CD14-positive monocyte (primary cell): ENCODE measurements around the gene TBC1D2. TPM values are rescaled to one million over a fixed set of nuclear protein-coding genes. Genes with fewer than 3 reads are reported as not detected.
A peak's percentile ranks its signal among the peaks of the same experiment; 100 is the strongest.

Source experiments
- DNase-seq, 3 donors: peaks; one replicate each; pipeline ENCODE4 v3.0.0-alpha.2; 2011 to 2022
- H2AFZ ChIP-seq: 2 replicates; pipeline ENCODE4 v1.6.0; 2012; ENCODE audit warnings: mild to moderate bottlenecking, low read depth, low read length, inconsistent platforms; ENCODE audit not compliant: insufficient read depth, poor library complexity, severe bottlenecking
- H3K27ac ChIP-seq, 2 donors: 1 replicate in 1 of 2; 2 replicates in 1 of 2; pipeline ENCODE4 v1.5.1; 2012 to 2013; ENCODE audit warnings: low read length in 2 of 2, control low read depth in 1 of 2, inconsistent platforms in 1 of 2, low read depth in 1 of 2, mild to moderate bottlenecking in 1 of 2
- H3K27me3 ChIP-seq, 2 donors: one replicate each; pipeline versions ENCODE4 v1.6.0 to v1.6.1; 2011 to 2013; ENCODE audit warnings: low read length in 2 of 2; ENCODE audit not compliant: control insufficient read depth in 2 of 2, insufficient read depth in 2 of 2
- H3K36me3 ChIP-seq, 2 donors: replicated peaks in 1 of 2; 1 replicate in 1 of 2; 2 replicates in 1 of 2; pipeline versions ENCODE4 v1.5.1 to v1.6.1; 2012 to 2013; ENCODE audit warnings: low read length in 2 of 2, control low read depth in 1 of 2, inconsistent platforms in 1 of 2, mild to moderate bottlenecking in 1 of 2; ENCODE audit not compliant: insufficient read depth in 2 of 2, control insufficient read depth in 1 of 2
- H3K4me1 ChIP-seq, 2 donors: 1 replicate in 1 of 2; 2 replicates in 1 of 2; pipeline versions ENCODE4 v1.5.1 to v1.6.1; 2012 to 2013; ENCODE audit warnings: low read length in 2 of 2, control low read depth in 1 of 2, inconsistent platforms in 1 of 2, mild to moderate bottlenecking in 1 of 2, moderate library complexity in 1 of 2; ENCODE audit not compliant: insufficient read depth in 2 of 2, control insufficient read depth in 1 of 2
- H3K4me2 ChIP-seq: replicated peaks from 2 replicates; pipeline ENCODE3; 2012; ENCODE audit warnings: low read length, moderate library complexity, mild to moderate bottlenecking; ENCODE audit not compliant: poor library complexity, severe bottlenecking; ENCODE audit errors: extremely low read depth
- H3K4me3 ChIP-seq, 3 experiments: fragments of 200-600 bp in 1 of 3; sonication (generic) in 1 of 3; replicated peaks in 1 of 3; 1 replicate in 2 of 3; 2 replicates in 1 of 3; pipeline ENCODE4 v1.5.1; 2011 to 2013; ENCODE audit warnings: low read length in 3 of 3, mild to moderate bottlenecking in 3 of 3, control low read depth in 2 of 3, low read depth in 2 of 3, inconsistent platforms in 1 of 3, moderate library complexity in 1 of 3
- H3K79me2 ChIP-seq: 2 replicates; pipeline ENCODE4 v1.6.0; 2012; ENCODE audit warnings: mild to moderate bottlenecking, control low read depth, inconsistent platforms, low read length, moderate library complexity; ENCODE audit not compliant: insufficient read depth
- H3K9ac ChIP-seq: 2 replicates; pipeline ENCODE4 v1.6.0; 2017; ENCODE audit warnings: low read length, mild to moderate bottlenecking; ENCODE audit not compliant: insufficient read depth, poor library complexity, severe bottlenecking
- H3K9me3 ChIP-seq, 2 donors: replicated peaks in 1 of 2; 1 replicate in 1 of 2; 2 replicates in 1 of 2; pipeline versions ENCODE4 v1.5.1 to v1.6.1; 2012 to 2013; ENCODE audit warnings: low read length in 2 of 2, control low read depth in 1 of 2; ENCODE audit not compliant: control insufficient read depth in 1 of 2, insufficient read depth in 1 of 2
- H4K20me1 ChIP-seq: 2 replicates; pipeline ENCODE4 v1.6.0; 2012; ENCODE audit warnings: mild to moderate bottlenecking, low read length, control low read depth, moderate library complexity; ENCODE audit not compliant: insufficient read depth
- H3K27ac Mint-ChIP-seq, 7 donors: one replicate each; pipeline ENCODE4 v1.8.0; 2020; ENCODE audit warnings: mild to moderate bottlenecking in 7 of 7, mixed read lengths in 7 of 7, moderate library complexity in 6 of 7, inconsistent platforms in 2 of 7
- H3K27me3 Mint-ChIP-seq, 3 donors: one replicate each; pipeline ENCODE4 v1.8.0; 2021 to 2022; ENCODE audit warnings: low read depth in 3 of 3, mild to moderate bottlenecking in 3 of 3, mixed read lengths in 3 of 3, moderate library complexity in 3 of 3, inconsistent platforms in 1 of 3
- H3K36me3 Mint-ChIP-seq, 2 donors: one replicate each; pipeline ENCODE4 v1.8.0; 2020; ENCODE audit warnings: mixed read lengths in 2 of 2, inconsistent platforms in 1 of 2, mild to moderate bottlenecking in 1 of 2
- H3K4me1 Mint-ChIP-seq: one replicate; pipeline ENCODE4 v1.8.0; 2020; ENCODE audit warnings: mild to moderate bottlenecking, mixed read lengths
- H3K4me3 Mint-ChIP-seq, 2 donors: one replicate each; pipeline ENCODE4 v1.8.0; 2020; ENCODE audit warnings: mild to moderate bottlenecking in 2 of 2, mixed read lengths in 2 of 2, moderate library complexity in 1 of 2
- H3K9me3 Mint-ChIP-seq, 7 donors: one replicate each; pipeline ENCODE4 v1.8.0; 2020 to 2022; ENCODE audit warnings: mixed read lengths in 7 of 7, mild to moderate bottlenecking in 6 of 7, moderate library complexity in 6 of 7, inconsistent platforms in 2 of 7
- WGBS: methylation state at CpG from one replicate; pipeline ENCODE4 v1.1.5; 2013; ENCODE audit warnings: missing lambda C conversion rate; ENCODE audit not compliant: insufficient coverage; 5-methylcytosine and 5-hydroxymethylcytosine counted together
- intact Hi-C, 2 donors: fragments of 100-400 bp; cut with micrococcal nuclease; formaldehyde crosslinking; loops; one replicate each; pipeline versions ENCODE4 v1.15.0 to v1.15.1; 2023
- polyA plus RNA-seq, 3 donors: library from polyadenylated mRNA; depleted of rRNA in 1 of 3; unstranded in 2 of 3; stranded (reverse) in 1 of 3; fragments of 300-500 nt in 2 of 3; fragments of >200 nt in 1 of 3; fragmentation: Illumina TruSeq in 2 of 3; gene quantifications; 1 replicate in 2 of 3; 2 replicates in 1 of 3; pipeline ENCODE4 v1.2.3, GENCODE V29; 2012 to 2021
- TF ChIP-seq, protein P1 (sequence below): fragments of 200-600 bp; IDR thresholded peaks from one replicate; pipeline ENCODE4 v1.8.0; 2022; ENCODE audit warnings: antibody characterized with exemption, mild to moderate bottlenecking

Gene TBC1D2
- polyA plus RNA-seq, 3 donors: 23.2 to 55.7 (median 34.4) TPM

DNA sequence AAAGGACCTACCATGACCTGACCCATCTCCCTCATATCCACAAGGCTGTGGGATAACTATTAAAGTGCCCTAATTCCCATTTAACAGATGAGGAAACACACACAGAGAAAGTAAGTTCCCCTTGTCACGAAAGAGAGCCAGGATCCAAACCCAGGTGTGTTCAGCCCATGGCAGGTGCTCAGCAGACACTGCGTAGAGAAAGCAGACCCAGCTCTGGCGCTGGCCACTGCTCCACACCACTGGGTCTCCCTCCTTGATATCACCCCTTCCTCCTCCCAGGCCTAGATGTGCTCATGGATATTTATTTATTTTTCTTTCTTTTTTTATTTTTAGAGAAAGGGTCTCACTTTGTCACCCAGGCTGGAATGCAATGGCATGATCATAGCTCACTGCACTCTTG is 39.1 kb downstream of the TBC1D2 start:
- DNase-seq: no peak
- H3K4me2 ChIP-seq: no peak overlapping the region
- Mint-ChIP-seq H3K27ac (peak overlapping the region in 4 of 7 donors; percentile 5 to 76 (median 22)), H3K9me3 (peaks cover 0 to 2% (median 0%) of the 10 kb centered on the region in 7 donors), H3K36me3 (peaks cover 86 to 95% of the 10 kb centered on the region in 2 donors), H3K4me3 (no peak overlapping the region), H3K27me3 (no peaks in the 10 kb centered on the region), H3K4me1 (no peaks in the 10 kb centered on the region)
- WGBS: 100% methylated on average over 1 of the region's 3 CpGs
- H2AFZ ChIP-seq: no peak overlapping the region
- peaks cover 77% of the 10 kb centered on the region for H4K20me1 ChIP-seq
- no peaks in the 10 kb centered on the region for H3K27me3 ChIP-seq
- H3K79me2 ChIP-seq: peaks cover 28% of the 10 kb centered on the region
- TF ChIP-seq, protein P1, sequence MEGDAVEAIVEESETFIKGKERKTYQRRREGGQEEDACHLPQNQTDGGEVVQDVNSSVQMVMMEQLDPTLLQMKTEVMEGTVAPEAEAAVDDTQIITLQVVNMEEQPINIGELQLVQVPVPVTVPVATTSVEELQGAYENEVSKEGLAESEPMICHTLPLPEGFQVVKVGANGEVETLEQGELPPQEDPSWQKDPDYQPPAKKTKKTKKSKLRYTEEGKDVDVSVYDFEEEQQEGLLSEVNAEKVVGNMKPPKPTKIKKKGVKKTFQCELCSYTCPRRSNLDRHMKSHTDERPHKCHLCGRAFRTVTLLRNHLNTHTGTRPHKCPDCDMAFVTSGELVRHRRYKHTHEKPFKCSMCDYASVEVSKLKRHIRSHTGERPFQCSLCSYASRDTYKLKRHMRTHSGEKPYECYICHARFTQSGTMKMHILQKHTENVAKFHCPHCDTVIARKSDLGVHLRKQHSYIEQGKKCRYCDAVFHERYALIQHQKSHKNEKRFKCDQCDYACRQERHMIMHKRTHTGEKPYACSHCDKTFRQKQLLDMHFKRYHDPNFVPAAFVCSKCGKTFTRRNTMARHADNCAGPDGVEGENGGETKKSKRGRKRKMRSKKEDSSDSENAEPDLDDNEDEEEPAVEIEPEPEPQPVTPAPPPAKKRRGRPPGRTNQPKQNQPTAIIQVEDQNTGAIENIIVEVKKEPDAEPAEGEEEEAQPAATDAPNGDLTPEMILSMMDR: no peak
- no peaks in the 10 kb centered on the region for H3K9me3 ChIP-seq
- H3K4me1 ChIP-seq: no peaks in the 10 kb centered on the region
- no peak overlapping the region for H3K27ac ChIP-seq
- intact Hi-C loops: no loop called here
- no peak overlapping the region for H3K4me3 ChIP-seq
- H3K36me3 ChIP-seq: peaks cover 93 to 99% of the 10 kb centered on the region in 2 donors
- H3K9ac ChIP-seq: no peak overlapping the region

DNA sequence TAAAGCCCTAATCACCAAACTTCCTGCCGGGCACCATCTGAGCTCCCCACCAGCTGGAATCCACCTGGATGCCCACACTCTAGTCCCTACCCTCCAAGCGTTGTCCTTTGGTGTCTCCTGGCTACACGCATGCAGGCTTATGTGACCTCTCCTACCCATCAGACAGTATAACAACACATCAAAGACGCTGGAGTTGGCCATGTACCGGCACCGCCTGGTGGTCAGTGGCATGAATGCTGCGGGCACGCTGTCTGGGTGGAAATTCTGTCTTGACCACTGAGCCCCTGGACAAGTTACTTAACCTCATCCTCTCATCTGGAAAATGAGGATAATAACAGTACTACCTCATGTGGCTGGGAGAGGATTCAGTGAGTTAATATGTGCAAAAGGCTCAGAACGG is 39.6 kb downstream of the TBC1D2 start:
- H3K27me3 ChIP-seq: no peaks in the 10 kb centered on the region
- H3K36me3 Mint-ChIP-seq: peaks cover 87 to 95% of the 10 kb centered on the region in 2 donors
- no peaks in the 10 kb centered on the region for H3K27me3 Mint-ChIP-seq
- no peak overlapping the region for H3K4me2 ChIP-seq
- TF ChIP-seq, protein P1: peak; percentile 35
- no peak overlapping the region for H3K4me3 ChIP-seq
- H3K9me3 ChIP-seq: no peaks in the 10 kb centered on the region
- intact Hi-C loops: no loop called here
- H3K4me1 Mint-ChIP-seq: no peaks in the 10 kb centered on the region
- peak overlapping the region in 1 of 2 donors; percentile 26 for H3K27ac ChIP-seq
- no peak overlapping the region for H3K9ac ChIP-seq
- no peaks in the 10 kb centered on the region for H3K4me1 ChIP-seq
- H3K79me2 ChIP-seq: peaks cover 28% of the 10 kb centered on the region
- H3K27ac Mint-ChIP-seq: peak overlapping the region in 4 of 7 donors; percentile 23 to 76 (median 57)
- peaks cover 93 to 99% of the 10 kb centered on the region in 2 donors for H3K36me3 ChIP-seq
- 100% methylated on average over 3 of the region's 9 CpGs for WGBS
- peaks cover 0 to 2% (median 0%) of the 10 kb centered on the region in 7 donors for H3K9me3 Mint-ChIP-seq
- H4K20me1 ChIP-seq: peaks cover 80% of the 10 kb centered on the region
- H2AFZ ChIP-seq: no peak overlapping the region
- DNase-seq: no peak
- H3K4me3 Mint-ChIP-seq: no peak overlapping the region
